ENCODE measurements around the gene MAP2K3. TPM values are rescaled to one million over a fixed set of nuclear protein-coding genes. Genes with fewer than 3 reads are reported as not detected.
A peak's percentile ranks its signal among the peaks of the same experiment; 100 is the strongest.

Gene MAP2K3
- polyA plus RNA-seq, 2 of the 4 experiments (the other 2 are of a cell fraction) = 13.9 to 37.1 TPM

GRCh38 chr17:21302711-21303425, 18.4 kb downstream of the MAP2K3 start:
- ATAC-seq = peak in 1 of 2 experiments; percentile 4; a peak in 2 of 6 replicates
- no peak overlapping the region for H3K27ac ChIP-seq
- no peak overlapping the region for H3K4me3 ChIP-seq
- FAIRE-seq = no peak
- TF ChIP-seq MYC (IDR thresholded peaks at IDR 0.05; ENCODE audit: borderline replicate concordance, low read length) (no peak), HOXB5 (CRISPR knock-in tag; IDR thresholded peaks at IDR 0.05) (no peak), FOSB (CRISPR knock-in tag; IDR thresholded peaks at IDR 0.05) (no peak), TFCP2L1 (CRISPR knock-in tag; IDR thresholded peaks at IDR 0.05) (no peak), POLR2A (IDR thresholded peaks at IDR 0.05; ENCODE audit: low read length) (no peak), PHF8 (IDR thresholded peaks at IDR 0.05; ENCODE audit: borderline replicate concordance, low read depth) (no peak), NFE2L2 (conservative IDR thresholded peaks at IDR 0.05; ENCODE audit: low read length) (no peak), CEBPB (IDR thresholded peaks at IDR 0.05) (no peak), HDAC2 (IDR thresholded peaks at IDR 0.05) (no peak)
- TF ChIP-seq, protein P1, sequence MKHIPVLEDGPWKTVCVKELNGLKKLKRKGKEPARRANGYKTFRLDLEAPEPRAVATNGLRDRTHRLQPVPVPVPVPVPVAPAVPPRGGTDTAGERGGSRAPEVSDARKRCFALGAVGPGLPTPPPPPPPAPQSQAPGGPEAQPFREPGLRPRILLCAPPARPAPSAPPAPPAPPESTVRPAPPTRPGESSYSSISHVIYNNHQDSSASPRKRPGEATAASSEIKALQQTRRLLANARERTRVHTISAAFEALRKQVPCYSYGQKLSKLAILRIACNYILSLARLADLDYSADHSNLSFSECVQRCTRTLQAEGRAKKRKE (CRISPR knock-in tag; IDR thresholded peaks at IDR 0.05; ENCODE audit: low read depth) = no peak
- no peak for DNase-seq (ENCODE audit: low read depth in 1 of 2, low spot score in 1 of 2)
- 64% methylated on average over 21 of the region's 21 CpGs for WGBS (ENCODE audit: missing lambda C conversion rate)
- CTCF ChIA-PET = interaction anchor here (2.0 to 3.2 kb wide), 4 partner anchors 14 to 154 kb away, joined by 4 to 14 read pairs (median 9); no protein-coding TSS in a partner anchor
- POLR2A ChIA-PET = no interaction called here
- H3K4me1 ChIP-seq = no peaks in the 10 kb centered on the region
- H3K4me2 ChIP-seq = no peak overlapping the region
- no peaks in the 10 kb centered on the region; the same call in 2 of the 3 replicates for H3K9me3 ChIP-seq

- no peaks in the 10 kb centered on the region for H3K4me1 ChIP-seq
- 69% methylated on average over 8 of the region's 8 CpGs for WGBS (ENCODE audit: missing lambda C conversion rate)
- DNase-seq (ENCODE audit: low read depth in 1 of 2, low spot score in 1 of 2) (no peak), ATAC-seq (no peak), FAIRE-seq (no peak)
- TF ChIP-seq POLR2AphosphoS2 (conservative IDR thresholded peaks at IDR 0.05; ENCODE audit: low read length) (no peak), HES2 (IDR thresholded peaks at IDR 0.05) (no peak), JUN (IDR thresholded peaks at IDR 0.05) (no peak), HOXB13 (CRISPR knock-in tag; IDR thresholded peaks at IDR 0.05; ENCODE audit: low read depth) (no peak), NFE2L2 (conservative IDR thresholded peaks at IDR 0.05; ENCODE audit: low read length) (no peak), MAX (IDR thresholded peaks at IDR 0.05) (no peak), CHD4 (IDR thresholded peaks at IDR 0.05; ENCODE audit: borderline replicate concordance) (no peak), ZC3H11A (IDR thresholded peaks at IDR 0.05) (no peak), MAZ (IDR thresholded peaks at IDR 0.05; ENCODE audit: borderline replicate concordance, low read depth, low read length) (no peak), EP300 (IDR thresholded peaks at IDR 0.05) (no peak), RAD21 (conservative IDR thresholded peaks at IDR 0.05 in 1 of 2, IDR thresholded peaks at IDR 0.05 in 1 of 2) (no peak), EHF (CRISPR knock-in tag; IDR thresholded peaks at IDR 0.05) (no peak), MAFK (IDR thresholded peaks at IDR 0.05; ENCODE audit: partially characterized antibody) (no peak)
- TF ChIP-seq, protein P1 (CRISPR knock-in tag; IDR thresholded peaks at IDR 0.05; ENCODE audit: low read depth) = no peak
- POLR2A ChIA-PET = no interaction called here
- no peak overlapping the region for H3K4me3 ChIP-seq
- CTCF ChIA-PET = interaction anchor here (2.0 to 3.2 kb wide), 2 partner anchors 22 to 154 kb away, joined by 7 to 14 read pairs; no protein-coding TSS in a partner anchor
- H3K4me2 ChIP-seq = no peak overlapping the region
- H3K9me3 ChIP-seq = peaks cover 2% of the 10 kb centered on the region; the same call in 2 of the 3 replicates
- H3K27ac ChIP-seq = no peak overlapping the region
These were observed 19.0 kb downstream of the MAP2K3 start for GRCh38 chr17:21303441-21304065.
